ENCODE data around the gene KCNAB1. TPM values are rescaled to one million over a fixed set of nuclear protein-coding genes. Genes with fewer than 3 reads are reported as not detected.
A peak's percentile ranks its signal among the peaks of the same experiment; 100 is the strongest.
"Not testable (repeated sequence)": the region's sequence is repeated elsewhere in the genome, so short reads cannot be mapped to it uniquely, and the experiment has no call there.

KCNAB1 gene
- total and polyA plus RNA-seq, 2 donors (not counting 3 experiments of a cell fraction or from before 2014, with no cell fraction given): 0.21 TPM; not detected in 1

- no TSS peak for BruUV-seq (replicated peaks)
- Histone ChIP-seq H4K20me1 (replicated peaks; ENCODE audit: control insufficient read depth, extremely low read depth, insufficient read depth, low read length) (no peaks in the 10 kb centered on the region), H3K9me3 (replicated peaks; ENCODE audit: control insufficient read depth, insufficient read depth, low read length) (no peaks in the 10 kb centered on the region), H3K36me3 (ENCODE audit: control insufficient read depth in 2 of 2, extremely low read depth in 1 of 2, insufficient read depth in 2 of 2, low read length in 2 of 2) (no peaks in the 10 kb centered on the region), H3K4me3 (replicated peaks in 1 of 3; ENCODE audit: insufficient read depth in 1 of 3, low read depth in 1 of 3, low read length in 3 of 3) (no peak overlapping the region), H3K27ac (ENCODE audit: insufficient read depth, low read depth, low read length) (no peak overlapping the region), H3K4me2 (ENCODE audit: insufficient read depth, low read length) (no peak overlapping the region), H3K27me3 (ENCODE audit: control insufficient read depth in 2 of 2, insufficient read depth in 2 of 2, low read length in 2 of 2) (peaks cover 0 to 4% of the 10 kb centered on the region in 2 experiments), H3K4me1 (ENCODE audit: control insufficient read depth, extremely low read depth, insufficient read depth, low read length) (no peaks in the 10 kb centered on the region), H2AFZ (ENCODE audit: low read depth, low read length) (no peak overlapping the region), H3K79me2 (ENCODE audit: control insufficient read depth, insufficient read depth, low read length) (no peaks in the 10 kb centered on the region), H3K9me1 (replicated peaks; ENCODE audit: control insufficient read depth, extremely low read depth, insufficient read depth, low read length) (no peaks in the 10 kb centered on the region), H3K9ac (replicated peaks; ENCODE audit: extremely low read depth, insufficient read depth, low read length) (no peak overlapping the region)
- TF ChIP-seq CTCF (IDR thresholded peaks at IDR 0.05; ENCODE audit: extremely low read depth in 1 of 2, insufficient read depth in 1 of 2, low read depth in 1 of 2, low read length in 2 of 2) (peak; percentile 12 to 29), POLR2A (IDR thresholded peaks at IDR 0.05; ENCODE audit: low read depth, low read length) (no peak), MYC (IDR thresholded peaks at IDR 0.05; ENCODE audit: low read depth, low read length) (no peak), POLR2AphosphoS5 (IDR thresholded peaks at IDR 0.05; ENCODE audit: insufficient read depth, low read depth, low read length) (no peak), MAX (IDR thresholded peaks at IDR 0.05; ENCODE audit: insufficient read depth, insufficient read length) (no peak), FOS (IDR thresholded peaks at IDR 0.05; ENCODE audit: borderline replicate concordance, insufficient read depth, low read length) (no peak), EZH2 (IDR thresholded peaks at IDR 0.05; ENCODE audit: borderline replicate concordance, low read depth, low read length, severe bottlenecking) (no peak), GATA2 (IDR thresholded peaks at IDR 0.05; ENCODE audit: insufficient read depth, insufficient read length, low read depth, low read length) (no peak), JUN (IDR thresholded peaks at IDR 0.05; ENCODE audit: borderline replicate concordance, insufficient read depth, insufficient read length, low read depth) (no peak)
- FAIRE-seq: no peak
- CTCF ChIA-PET: interaction anchor here (1.1 kb wide), 1 partner anchor 979 kb away, joined by 3 read pairs; no protein-coding TSS in a partner anchor
- DNase-seq (ENCODE audit: low read depth, low spot score): peak; percentile 13
- dilution Hi-C loops (cut with MboI; ENCODE audit: extremely low pct_ligation_motif_present, low sequenced_read_pairs): no loop called here
- POLR2A ChIA-PET: no interaction called here
- intact Hi-C loops (cut with micrococcal nuclease): no loop called here
These were observed 15.7 kb downstream of the KCNAB1 start for GRCh38 chr3:156135921-156136638.

- intact Hi-C loops (cut with micrococcal nuclease); H3K9ac ChIP-seq (replicated peaks; ENCODE audit: extremely low read depth, insufficient read depth, low read length); H3K36me3 ChIP-seq (ENCODE audit: control insufficient read depth in 2 of 2, extremely low read depth in 1 of 2, insufficient read depth in 2 of 2, low read length in 2 of 2); DNase-seq (ENCODE audit: low read depth, low spot score); FAIRE-seq; dilution Hi-C loops (cut with MboI; ENCODE audit: extremely low pct_ligation_motif_present, low sequenced_read_pairs); H4K20me1 ChIP-seq (replicated peaks; ENCODE audit: control insufficient read depth, extremely low read depth, insufficient read depth, low read length); POLR2A ChIA-PET; H3K27ac ChIP-seq (ENCODE audit: insufficient read depth, low read depth, low read length); H3K9me3 ChIP-seq (replicated peaks; ENCODE audit: control insufficient read depth, insufficient read depth, low read length); H2AFZ ChIP-seq (ENCODE audit: low read depth, low read length); H3K79me2 ChIP-seq (ENCODE audit: control insufficient read depth, insufficient read depth, low read length); BruUV-seq (replicated peaks); H3K9me1 ChIP-seq (replicated peaks; ENCODE audit: control insufficient read depth, extremely low read depth, insufficient read depth, low read length); H3K4me1 ChIP-seq (ENCODE audit: control insufficient read depth, extremely low read depth, insufficient read depth, low read length); H3K4me2 ChIP-seq (ENCODE audit: insufficient read depth, low read length); H3K27me3 ChIP-seq (ENCODE audit: control insufficient read depth in 2 of 2, insufficient read depth in 2 of 2, low read length in 2 of 2); H3K4me3 ChIP-seq (replicated peaks in 1 of 3; ENCODE audit: insufficient read depth in 1 of 3, low read depth in 1 of 3, low read length in 3 of 3): not testable (repeated sequence)
- CTCF ChIA-PET: interaction anchor here (1.0 to 1.2 kb wide), 3 partner anchors 17 to 380 kb away, joined by 3 to 4 read pairs (median 3); partner anchors contain the start of gene KCNAB1
These were observed 17.0 kb downstream of the KCNAB1 start for GRCh38 chr3:156137397-156137796.

All from endothelial cell of umbilical vein (primary cell).